Spinal cord (tissue), 10 donors: ENCODE measurements around the gene SCGB1D4. TPM values are rescaled to one million over a fixed set of nuclear protein-coding genes. Genes with fewer than 3 reads are reported as not detected.

ENCODE experiments used
- DNase-seq, 6 donors: peaks; one replicate each; pipeline versions ENCODE4 v3.0.0 to v3.0.0-alpha.2; 2013 to 2015; ENCODE audit warnings: low spot score in 6 of 6, low read depth in 4 of 6
- H3K27ac ChIP-seq: one replicate; pipeline ENCODE4 v1.5.1; 2013; ENCODE audit warnings: low read depth, low read length, control low read depth
- H3K27me3 ChIP-seq: one replicate; pipeline ENCODE4 v1.6.1; 2013; ENCODE audit warnings: low read length; ENCODE audit not compliant: control insufficient read depth, insufficient read depth
- H3K36me3 ChIP-seq: one replicate; pipeline ENCODE4 v1.6.1; 2013; ENCODE audit warnings: low read length; ENCODE audit not compliant: control insufficient read depth, insufficient read depth
- H3K4me1 ChIP-seq: one replicate; pipeline ENCODE4 v1.6.1; 2013; ENCODE audit warnings: low read length; ENCODE audit not compliant: control insufficient read depth, insufficient read depth
- H3K4me3 ChIP-seq: one replicate; pipeline ENCODE4 v1.5.1; 2013; ENCODE audit warnings: low read depth, low read length, control low read depth
- H3K9me3 ChIP-seq: one replicate; pipeline ENCODE4 v1.6.1; 2013; ENCODE audit warnings: low read length; ENCODE audit not compliant: control insufficient read depth, insufficient read depth
- WGBS: methylation state at CpG from one replicate; pipeline ENCODE4 v1.1.5; 2013; ENCODE audit warnings: missing lambda C conversion rate; ENCODE audit not compliant: insufficient coverage; 5-methylcytosine and 5-hydroxymethylcytosine counted together
- polyA plus RNA-seq, 2 donors: library from polyadenylated mRNA; unstranded; fragments of 120-200 nt; gene quantifications; one replicate each; pipeline ENCODE4 v1.2.1, GENCODE V29; 2013; ENCODE audit not compliant: insufficient read length in 2 of 2
- total RNA-seq, 2 donors: library from RNA; depleted of rRNA in 1 of 2; stranded (reverse); fragments of 120-200 nt in 1 of 2; fragments of >200 nt in 1 of 2; gene quantifications; one replicate each; pipeline versions ENCODE4 v1.2.3 to v1.2.4, GENCODE V29; 2013 to 2014
- donor health status: healthy.

The SCGB1D4 gene
- total and polyA plus RNA-seq, 4 donors, result not detected

- H3K27ac ChIP-seq, result no peak overlapping the region
- H3K4me1 ChIP-seq, result no peaks in the 10 kb centered on the region
- no peaks in the 10 kb centered on the region for H3K27me3 ChIP-seq
- no peak for DNase-seq
- WGBS, result 60% methylated on average over 2 of the region's 6 CpGs
- H3K4me3 ChIP-seq, result no peak overlapping the region
- no peaks in the 10 kb centered on the region for H3K9me3 ChIP-seq
- H3K36me3 ChIP-seq, result no peaks in the 10 kb centered on the region
These were observed 7.4 kb upstream of the SCGB1D4 start for GRCh38 chr11:62306227-62306626.

- Histone ChIP-seq H3K9me3 (no peaks in the 10 kb centered on the region), H3K27ac (no peak overlapping the region), H3K4me3 (no peak overlapping the region), H3K36me3 (no peaks in the 10 kb centered on the region), H3K27me3 (peaks cover 5% of the 10 kb centered on the region), H3K4me1 (no peaks in the 10 kb centered on the region)
- 56% methylated on average over 2 of the region's 2 CpGs for WGBS
- peak in 1 of 6 donors; percentile 23 for DNase-seq
These were observed 3.4 kb downstream of the SCGB1D4 start for GRCh38 chr11:62295504-62295903.

- Histone ChIP-seq H3K4me1 (no peaks in the 10 kb centered on the region), H3K9me3 (no peaks in the 10 kb centered on the region), H3K4me3 (no peak overlapping the region), H3K36me3 (no peaks in the 10 kb centered on the region), H3K27me3 (no peaks in the 10 kb centered on the region), H3K27ac (no peak overlapping the region)
- DNase-seq, result no peak
These were observed 18.4 kb downstream of the SCGB1D4 start for GRCh38 chr11:62280452-62280851.

GRCh38 chr11:62273789-62274275 lies 25.0 kb downstream of the SCGB1D4 start:
- Histone ChIP-seq H3K4me1 (no peaks in the 10 kb centered on the region), H3K36me3 (no peaks in the 10 kb centered on the region), H3K9me3 (no peaks in the 10 kb centered on the region), H3K27ac (no peak overlapping the region), H3K4me3 (no peak overlapping the region), H3K27me3 (no peaks in the 10 kb centered on the region)
- no peak for DNase-seq
- 68% methylated on average over 5 of the region's 7 CpGs for WGBS

- H3K27me3 ChIP-seq, result no peaks in the 10 kb centered on the region
- H3K36me3 ChIP-seq, result no peaks in the 10 kb centered on the region
- no peaks in the 10 kb centered on the region for H3K9me3 ChIP-seq
- DNase-seq, result no peak
- H3K4me1 ChIP-seq, result no peaks in the 10 kb centered on the region
- 82% methylated on average over 5 of the region's 5 CpGs for WGBS
- H3K4me3 ChIP-seq, result no peak overlapping the region
- H3K27ac ChIP-seq, result no peak overlapping the region
These were observed 25.6 kb downstream of the SCGB1D4 start for GRCh38 chr11:62273284-62273683.

GRCh38 chr11:62269654-62270278 lies 29.1 kb downstream of the SCGB1D4 start, which contains the start of gene SCGB2A2:
SCGB2A2 (plus strand) TSS chr11:62270158; CDS start chr11:62270217, 59 bp downstream.
- Histone ChIP-seq H3K4me1 (no peaks in the 10 kb centered on the region), H3K27me3 (peaks cover 2% of the 10 kb centered on the region), H3K9me3 (no peaks in the 10 kb centered on the region), H3K4me3 (no peak within 1 kb of the TSS), H3K36me3 (no peaks in the 10 kb centered on the region), H3K27ac (no peak within 1 kb of the TSS)
- DNase-seq, result no peak
- 78% methylated on average over 8 of the region's 10 CpGs for WGBS

- H3K36me3 ChIP-seq, result no peaks in the 10 kb centered on the region
- no peak overlapping the region for H3K27ac ChIP-seq
- H3K27me3 ChIP-seq, result peaks cover 2% of the 10 kb centered on the region
- no peaks in the 10 kb centered on the region for H3K9me3 ChIP-seq
- no peaks in the 10 kb centered on the region for H3K4me1 ChIP-seq
- no peak for DNase-seq
- WGBS, result 80% methylated on average over 2 of the region's 3 CpGs
- H3K4me3 ChIP-seq, result no peak overlapping the region
These were observed 31.3 kb downstream of the SCGB1D4 start for GRCh38 chr11:62267576-62267975.

- Histone ChIP-seq H3K4me3 (no peak overlapping the region), H3K9me3 (no peaks in the 10 kb centered on the region), H3K27me3 (peaks cover 2% of the 10 kb centered on the region), H3K27ac (no peak overlapping the region), H3K4me1 (no peaks in the 10 kb centered on the region), H3K36me3 (no peaks in the 10 kb centered on the region)
- DNase-seq, result no peak
- WGBS, result 80% methylated on average over 1 of the region's 1 CpG
These were observed 31.8 kb downstream of the SCGB1D4 start for GRCh38 chr11:62267050-62267449.

- peaks cover 2% of the 10 kb centered on the region for H3K27me3 ChIP-seq
- H3K4me1 ChIP-seq, result no peaks in the 10 kb centered on the region
- H3K9me3 ChIP-seq, result no peaks in the 10 kb centered on the region
- H3K27ac ChIP-seq, result no peak overlapping the region
- H3K4me3 ChIP-seq, result no peak overlapping the region
- 74% methylated on average over 4 of the region's 4 CpGs for WGBS
- H3K36me3 ChIP-seq, result no peaks in the 10 kb centered on the region
- no peak for DNase-seq
These were observed 32.3 kb downstream of the SCGB1D4 start for GRCh38 chr11:62266558-62266957.

- WGBS, result no CpG with 5 or more reads among the region's 1 CpG
- H3K9me3 ChIP-seq, result no peaks in the 10 kb centered on the region
- H3K27me3 ChIP-seq, result peaks cover 2% of the 10 kb centered on the region
- H3K4me1 ChIP-seq, result no peaks in the 10 kb centered on the region
- no peaks in the 10 kb centered on the region for H3K36me3 ChIP-seq
- H3K4me3 ChIP-seq, result no peak overlapping the region
- no peak overlapping the region for H3K27ac ChIP-seq
- DNase-seq, result no peak
These were observed 34.9 kb downstream of the SCGB1D4 start for GRCh38 chr11:62264004-62264403.
